CD4-positive, alpha-beta T cell (primary cell): ENCODE measurements around the gene TEK. TPM values are rescaled to one million over a fixed set of nuclear protein-coding genes. Genes with fewer than 3 reads are reported as not detected.

Experiments
- ATAC-seq: fragments of 200-7000 bp; cut with Tn5 transposase; one replicate; pipeline ENCODE4 v1.10.0; 2022; ENCODE audit warnings: mild to moderate bottlenecking; ENCODE audit not compliant: poor library complexity
- CTCF ChIA-PET: fragments of 350-600 bp; sonication (Branson Sonifier 250); formaldehyde crosslinking; loops from one replicate; lab custom pipeline; 2021; ENCODE audit warnings: antibody characterized with exemption, inconsistent platforms; lab: Charles Lee
- POLR2A ChIA-PET: fragments of 350-600 bp; sonication (Branson Sonifier 250); formaldehyde crosslinking; loops from one replicate; lab custom pipeline; 2021; ENCODE audit warnings: antibody characterized with exemption, inconsistent platforms; lab: Charles Lee
- DNase-seq, 14 experiments: peaks; one replicate each; pipeline ENCODE4 v3.0.0-alpha.2; 2013 to 2020; ENCODE audit warnings: mixed read lengths in 2 of 14
- H3K27ac ChIP-seq, 2 donors: one replicate each; pipeline versions ENCODE4 v1.5.1 to v1.7.0; 2013; ENCODE audit warnings: low read length in 2 of 2, low read depth in 1 of 2, mild to moderate bottlenecking in 1 of 2
- H3K27me3 ChIP-seq, 2 experiments: 1 replicate in 1 of 2; 2 replicates in 1 of 2; pipeline versions ENCODE4 v1.6.1 to v1.7.0; 2013; ENCODE audit warnings: low read length in 2 of 2, control low read depth in 1 of 2, mild to moderate bottlenecking in 1 of 2, moderate library complexity in 1 of 2; ENCODE audit not compliant: insufficient read depth in 2 of 2, control insufficient read depth in 1 of 2
- H3K36me3 ChIP-seq: one replicate; pipeline ENCODE4 v1.6.1; 2013; ENCODE audit warnings: low read length, control low read depth; ENCODE audit not compliant: insufficient read depth
- H3K4me1 ChIP-seq: one replicate; pipeline ENCODE4 v1.6.1; 2013; ENCODE audit warnings: low read length, control low read depth; ENCODE audit not compliant: insufficient read depth
- H3K4me3 ChIP-seq: one replicate; pipeline ENCODE4 v1.5.1; 2013; ENCODE audit warnings: mild to moderate bottlenecking, low read length, moderate library complexity
- H3K9me3 ChIP-seq, 2 experiments: 1 replicate in 1 of 2; 2 replicates in 1 of 2; pipeline versions ENCODE4 v1.6.1 to v1.7.0; 2013; ENCODE audit warnings: low read length in 2 of 2, mild to moderate bottlenecking in 2 of 2, control low read depth in 1 of 2, moderate library complexity in 1 of 2; ENCODE audit not compliant: control insufficient read depth in 1 of 2, insufficient read depth in 1 of 2
- H3K27ac Mint-ChIP-seq: one replicate; pipeline ENCODE4 v1.8.0; 2020; ENCODE audit warnings: mixed read lengths
- H3K27me3 Mint-ChIP-seq: one replicate; pipeline ENCODE4 v1.8.0; 2021; ENCODE audit warnings: mixed read lengths
- H3K36me3 Mint-ChIP-seq: one replicate; pipeline ENCODE4 v1.8.0; 2021; ENCODE audit warnings: low read depth, mixed read lengths
- H3K4me1 Mint-ChIP-seq: one replicate; pipeline ENCODE4 v1.8.0; 2021; ENCODE audit warnings: low read depth, mixed read lengths
- H3K4me3 Mint-ChIP-seq: one replicate; pipeline ENCODE4 v1.8.0; 2020; ENCODE audit warnings: mild to moderate bottlenecking, mixed read lengths
- H3K9me3 Mint-ChIP-seq: one replicate; pipeline ENCODE4 v1.8.0; 2020; ENCODE audit warnings: mixed read lengths
- intact Hi-C, 2 experiments: fragments of 100-400 bp; cut with DNase I in 1 of 2; cut with micrococcal nuclease in 1 of 2; formaldehyde crosslinking; loops; one replicate each; pipeline versions ENCODE4 v1.15.1 to v1.9.0; 2023 to 2025; cut with DNase I, micrococcal nuclease
- total RNA-seq, 174 experiments: library from RNA in 2 of 174; stranded (reverse) in 2 of 174; gene quantifications; one replicate each; pipeline ENCODE4 v1.2.3 and lab custom pipeline; 2021 to 2026
- TF ChIP-seq, protein P1 (sequence below): fragments of 200-600 bp; IDR thresholded peaks from one replicate; pipeline ENCODE4 v1.8.0; 2022; ENCODE audit warnings: antibody characterized with exemption, mild to moderate bottlenecking

The TEK gene
- total RNA-seq, 2 experiments from 2014 or later: not detected

GRCh38 chr9:27145143-27145542 is 36.1 kb downstream of the TEK start:
- TF ChIP-seq, protein P1, sequence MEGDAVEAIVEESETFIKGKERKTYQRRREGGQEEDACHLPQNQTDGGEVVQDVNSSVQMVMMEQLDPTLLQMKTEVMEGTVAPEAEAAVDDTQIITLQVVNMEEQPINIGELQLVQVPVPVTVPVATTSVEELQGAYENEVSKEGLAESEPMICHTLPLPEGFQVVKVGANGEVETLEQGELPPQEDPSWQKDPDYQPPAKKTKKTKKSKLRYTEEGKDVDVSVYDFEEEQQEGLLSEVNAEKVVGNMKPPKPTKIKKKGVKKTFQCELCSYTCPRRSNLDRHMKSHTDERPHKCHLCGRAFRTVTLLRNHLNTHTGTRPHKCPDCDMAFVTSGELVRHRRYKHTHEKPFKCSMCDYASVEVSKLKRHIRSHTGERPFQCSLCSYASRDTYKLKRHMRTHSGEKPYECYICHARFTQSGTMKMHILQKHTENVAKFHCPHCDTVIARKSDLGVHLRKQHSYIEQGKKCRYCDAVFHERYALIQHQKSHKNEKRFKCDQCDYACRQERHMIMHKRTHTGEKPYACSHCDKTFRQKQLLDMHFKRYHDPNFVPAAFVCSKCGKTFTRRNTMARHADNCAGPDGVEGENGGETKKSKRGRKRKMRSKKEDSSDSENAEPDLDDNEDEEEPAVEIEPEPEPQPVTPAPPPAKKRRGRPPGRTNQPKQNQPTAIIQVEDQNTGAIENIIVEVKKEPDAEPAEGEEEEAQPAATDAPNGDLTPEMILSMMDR: no peak
- Histone ChIP-seq H3K27ac (no peak overlapping the region), H3K27me3 (no peaks in the 10 kb centered on the region), H3K4me3 (no peak overlapping the region), H3K9me3 (no peaks in the 10 kb centered on the region), H3K36me3 (no peaks in the 10 kb centered on the region), H3K4me1 (no peaks in the 10 kb centered on the region)
- Mint-ChIP-seq H3K9me3 (no peaks in the 10 kb centered on the region), H3K27ac (no peak overlapping the region), H3K36me3 (no peaks in the 10 kb centered on the region), H3K4me3 (no peak overlapping the region), H3K4me1 (no peaks in the 10 kb centered on the region), H3K27me3 (no peaks in the 10 kb centered on the region)
- DNase-seq (no peak), ATAC-seq (no peak)
- ChIA-PET CTCF (no interaction called here), POLR2A (no interaction called here)
- intact Hi-C loops: no loop called here

- POLR2A ChIA-PET: no interaction called here
- Mint-ChIP-seq H3K36me3 (no peaks in the 10 kb centered on the region), H3K27ac (no peak overlapping the region), H3K4me1 (no peaks in the 10 kb centered on the region), H3K9me3 (no peaks in the 10 kb centered on the region), H3K4me3 (no peak overlapping the region), H3K27me3 (peaks cover 4% of the 10 kb centered on the region)
- intact Hi-C loops: no loop called here
- TF ChIP-seq, protein P1: no peak
- no peak overlapping the region for H3K4me3 ChIP-seq
- CTCF ChIA-PET: no interaction called here
- H3K36me3 ChIP-seq: no peaks in the 10 kb centered on the region
- H3K9me3 ChIP-seq: peaks cover 0 to 3% of the 10 kb centered on the region in 2 experiments
- no peak overlapping the region for H3K27ac ChIP-seq
- H3K4me1 ChIP-seq: no peaks in the 10 kb centered on the region
- H3K27me3 ChIP-seq: no peaks in the 10 kb centered on the region
- ATAC-seq (no peak), DNase-seq (no peak)
Measured at GRCh38 chr9:27149651-27150050, 40.6 kb downstream of the TEK start.

DNA sequence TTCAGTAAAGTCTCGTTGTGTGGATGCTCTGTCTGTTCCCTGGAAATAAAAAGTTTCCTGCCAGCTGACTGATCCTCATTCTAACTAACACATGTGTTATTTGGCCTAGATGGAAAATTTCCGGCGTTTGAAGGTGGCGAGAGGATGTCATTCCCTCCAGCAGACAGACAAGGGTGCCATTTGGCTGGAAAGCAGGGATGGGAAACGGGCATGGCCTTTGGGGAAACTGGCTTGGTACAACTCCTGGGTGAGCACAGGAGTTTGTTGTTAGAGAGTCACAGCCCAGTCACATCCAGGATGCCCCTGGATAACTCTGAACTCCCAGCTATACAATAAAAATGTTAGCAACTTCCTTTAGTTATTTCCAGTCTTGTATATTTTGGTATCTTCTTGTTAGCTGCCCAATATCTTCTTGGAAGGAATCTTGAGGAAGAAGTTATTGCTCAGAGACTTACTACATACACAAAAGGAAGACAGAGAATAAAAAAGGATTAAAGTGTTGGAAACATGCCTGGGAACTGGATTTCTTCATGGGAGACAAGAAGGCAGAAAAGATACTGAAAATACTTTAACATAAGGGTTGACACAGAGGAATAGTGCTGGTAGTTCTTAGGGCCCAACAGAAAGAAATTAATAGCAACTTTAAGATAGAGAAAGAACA is 41.9 kb downstream of the TEK start:
- no peak overlapping the region for H3K27ac ChIP-seq
- H3K4me1 Mint-ChIP-seq: no peaks in the 10 kb centered on the region
- intact Hi-C loops: no loop called here

More for the DNA sequence above, 41.9 kb downstream of the TEK start:
- POLR2A ChIA-PET: no interaction called here
- TF ChIP-seq, protein P1: no peak
- Mint-ChIP-seq H3K27me3 (peaks cover 14% of the 10 kb centered on the region), H3K36me3 (no peaks in the 10 kb centered on the region), H3K4me3 (no peak overlapping the region), H3K9me3 (no peaks in the 10 kb centered on the region), H3K27ac (no peak overlapping the region)
- no peaks in the 10 kb centered on the region for H3K4me1 ChIP-seq
- H3K4me3 ChIP-seq: no peak overlapping the region
- H3K27me3 ChIP-seq: no peaks in the 10 kb centered on the region
- no peak for ATAC-seq
- CTCF ChIA-PET: no interaction called here
- peaks cover 0 to 3% of the 10 kb centered on the region in 2 experiments for H3K9me3 ChIP-seq
- no peaks in the 10 kb centered on the region for H3K36me3 ChIP-seq
- no peak for DNase-seq
